ENCODE results near the gene SHOC2. TPM values are rescaled to one million over a fixed set of nuclear protein-coding genes. Genes with fewer than 3 reads are reported as not detected.
A peak's percentile ranks its signal among the peaks of the same experiment; 100 is the strongest.

SHOC2 gene
- 10 to 100 TPM; 43.2 to 45.6 TPM for total RNA-seq

DNA sequence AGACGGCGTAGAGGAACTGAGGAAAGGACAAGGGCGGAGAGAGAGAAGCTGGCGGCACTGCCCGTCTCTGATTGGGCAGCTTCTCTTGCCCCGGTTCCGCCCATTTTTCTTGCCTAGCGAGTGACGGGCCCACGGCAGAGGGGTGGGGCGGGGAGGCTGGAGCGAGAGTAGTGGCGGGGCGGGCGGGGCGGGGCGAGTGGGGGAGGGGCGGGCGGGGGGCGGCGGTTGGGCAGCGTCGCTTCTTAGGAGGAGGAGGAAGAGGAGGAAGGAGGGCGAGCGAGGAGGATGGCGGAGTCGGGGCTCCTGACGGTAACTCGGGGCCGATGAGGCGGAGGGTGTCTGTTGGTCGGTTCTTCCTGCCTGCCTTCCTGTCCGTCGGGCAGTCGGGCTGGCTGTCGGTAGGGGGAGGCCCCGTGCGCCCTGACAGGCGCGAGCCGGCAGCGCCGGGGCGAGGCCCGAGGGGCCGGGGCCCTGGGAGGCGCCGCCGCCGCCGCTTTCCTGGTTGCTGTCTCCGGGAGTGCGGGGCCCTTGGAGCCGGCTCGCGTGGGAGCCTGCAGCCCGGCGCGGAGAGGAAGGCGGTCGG is at the start of gene SHOC2:
Gene SHOC2, plus strand, starts transcription at position 256 of the 583 bp plus-strand sequence. CDS start 44,755 bp downstream, outside the sequence.
- Mint-ChIP-seq H3K27me3 (no peaks in the 10 kb centered on the region), H3K9me3 (no peaks in the 10 kb centered on the region), H3K36me3 (ENCODE audit: low read depth) (peaks cover 7% of the 10 kb centered on the region), H3K4me3 (peak within 1 kb of the TSS; percentile 90), H3K4me1 (peaks cover 45% of the 10 kb centered on the region), H3K27ac (peak within 1 kb of the TSS; percentile 97)
- DNase-seq = peak; percentile 99
- ChIA-PET CTCF (interaction anchor here (0.6 to 3.5 kb wide), 11 partner anchors 8 to 361 kb away, joined by 3 to 14 read pairs (median 5); partner anchors contain the start of gene PDCD4), POLR2A (interaction anchor here (0.6 to 3.5 kb wide), 28 partner anchors 9 to 1528 kb away, joined by 3 to 41 read pairs (median 5); partner anchors contain the start of genes PDCD4, SMNDC1, VTI1A and ZDHHC6)

DNA sequence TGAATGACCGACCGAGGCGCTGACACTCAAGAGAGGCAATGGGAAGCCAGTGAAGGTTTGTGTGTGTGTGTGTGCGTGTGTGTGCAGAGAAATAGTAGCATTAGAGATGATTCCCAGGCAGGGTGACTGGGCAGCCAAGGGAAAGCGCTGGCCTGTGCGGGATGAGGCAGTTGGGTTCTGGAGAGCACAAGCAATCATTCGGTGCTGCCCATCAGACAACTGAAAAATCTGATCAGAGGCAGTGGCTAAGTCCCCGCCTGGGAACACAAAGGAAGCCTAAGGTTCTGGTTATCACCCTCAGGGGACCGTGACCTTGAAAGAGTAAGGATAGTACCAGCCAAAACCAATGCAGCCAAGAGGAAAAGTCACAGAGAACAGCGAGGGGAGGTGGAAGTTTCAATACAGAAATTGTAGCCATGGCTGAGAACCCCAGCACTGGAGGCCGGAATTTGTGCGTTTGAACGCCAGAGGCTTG is 48.5 kb upstream of the SHOC2 start:
- ChIA-PET POLR2A (interaction anchor here (0.6 to 3.2 kb wide), 11 partner anchors 11 to 122 kb away, joined by 3 to 98 read pairs (median 6); partner anchors contain the start of genes BBIP1 and SHOC2), CTCF (interaction anchor here (0.8 to 1.2 kb wide), 6 partner anchors 13 to 271 kb away, joined by 3 to 15 read pairs (median 4); no protein-coding TSS in a partner anchor)
- Mint-ChIP-seq H3K27ac (peak overlapping the region; percentile 94), H3K4me3 (peak overlapping the region; percentile 90), H3K9me3 (no peaks in the 10 kb centered on the region), H3K27me3 (no peaks in the 10 kb centered on the region), H3K4me1 (peaks cover 70% of the 10 kb centered on the region), H3K36me3 (ENCODE audit: low read depth) (peaks cover 12% of the 10 kb centered on the region)
- DNase-seq = no peak

DNA sequence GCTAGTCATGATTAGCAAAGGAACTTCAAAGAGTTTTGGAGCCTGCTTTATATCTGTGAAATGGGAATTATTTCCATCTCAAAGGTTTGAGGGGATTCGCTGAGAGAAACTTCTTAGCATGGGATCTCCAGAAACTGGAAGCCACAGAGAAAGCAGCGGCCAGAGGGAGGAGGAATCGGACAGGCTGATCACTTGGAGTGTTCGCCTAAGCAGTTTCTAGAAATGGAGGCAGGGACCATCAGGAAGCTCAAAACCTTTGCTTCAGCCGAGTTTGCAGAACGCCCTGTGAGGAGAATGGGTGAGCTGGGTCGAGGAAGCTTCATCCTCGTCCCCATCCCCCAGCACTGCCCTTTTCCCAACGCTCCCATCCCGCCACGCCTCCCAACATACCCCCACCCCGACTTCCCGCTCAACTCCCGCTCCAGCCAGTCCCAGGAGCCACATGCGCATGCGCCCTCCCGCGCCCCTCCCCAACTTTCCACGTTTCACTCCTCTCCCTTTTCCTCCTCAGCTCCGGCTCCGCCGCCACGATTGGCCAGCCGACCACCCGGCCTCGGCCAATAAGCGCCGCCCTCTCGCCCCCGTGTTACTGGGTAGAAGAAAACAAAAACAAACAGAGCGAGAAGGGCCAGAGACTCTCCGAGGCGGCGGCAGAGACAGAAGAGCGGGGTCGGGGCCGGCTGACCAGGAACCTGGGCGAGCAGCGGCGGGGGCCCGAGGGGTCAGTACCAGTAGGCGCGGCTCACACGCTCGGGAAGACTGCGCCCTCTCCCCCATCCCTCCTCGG is 47.9 kb upstream of the SHOC2 start, which contains the start of gene PDCD4:
Gene PDCD4, plus strand, starts transcription at position 631 of the 787 bp plus-strand sequence. CDS start 4,100 bp downstream, outside the sequence.
- no peaks in the 10 kb centered on the region for H3K27me3 Mint-ChIP-seq
- DNase-seq = peak; percentile 96
- ChIA-PET CTCF (interaction anchor here (0.6 to 1.2 kb wide), 11 partner anchors 11 to 272 kb away, joined by 3 to 15 read pairs (median 3); partner anchors contain the start of genes BBIP1 and SHOC2), POLR2A (interaction anchor here (0.6 to 3.2 kb wide), 15 partner anchors 8 to 305 kb away, joined by 3 to 98 read pairs (median 6); partner anchors contain the start of genes BBIP1 and SHOC2)
- H3K36me3 Mint-ChIP-seq (ENCODE audit: low read depth) = peaks cover 17% of the 10 kb centered on the region
- H3K9me3 Mint-ChIP-seq = no peaks in the 10 kb centered on the region
- H3K27ac Mint-ChIP-seq = peak within 1 kb of the TSS; percentile 94
- H3K4me1 Mint-ChIP-seq = peaks cover 66% of the 10 kb centered on the region
- peak within 1 kb of the TSS; percentile 90 for H3K4me3 Mint-ChIP-seq

DNA sequence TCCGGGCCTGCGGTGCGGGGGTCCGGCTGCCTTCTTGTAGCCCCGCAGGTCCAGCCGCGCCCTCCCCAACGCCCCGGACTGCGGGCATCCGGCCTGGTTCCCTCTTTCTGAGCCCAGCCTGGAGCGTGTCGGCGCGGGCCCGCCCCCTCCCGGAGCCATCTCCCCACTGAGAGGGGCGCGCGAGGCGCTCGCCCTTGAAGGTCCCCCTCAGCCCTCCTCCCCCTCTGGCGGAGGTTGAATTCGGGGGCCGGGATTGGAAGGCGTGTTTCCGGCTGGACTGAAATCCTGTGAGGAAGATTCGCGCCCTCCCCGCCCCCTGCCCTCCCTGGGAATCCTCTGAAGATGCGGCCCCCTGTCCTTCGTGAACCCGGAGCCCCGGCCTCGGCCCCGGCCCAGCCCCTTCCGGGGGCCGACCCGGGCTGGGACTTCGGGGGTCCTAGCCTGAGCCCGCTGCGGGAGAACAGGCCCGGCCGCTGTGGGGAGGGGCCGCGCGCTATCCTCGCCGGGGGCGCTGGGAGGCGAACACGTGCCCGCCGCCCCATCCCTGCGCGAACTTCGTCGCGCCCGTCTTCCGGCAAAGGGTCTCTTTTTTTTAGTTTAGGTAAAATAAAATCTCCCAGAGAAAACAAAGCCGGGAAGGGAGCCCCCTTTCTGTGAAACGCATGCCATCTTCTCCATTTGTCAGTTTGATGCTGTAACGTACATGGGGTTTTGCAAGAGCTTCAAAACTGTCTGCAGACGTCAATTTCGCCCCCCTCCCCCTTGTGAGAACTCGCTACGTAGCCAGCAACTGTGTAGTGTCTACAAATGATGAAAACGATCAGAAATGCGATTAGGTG is 47.0 kb upstream of the SHOC2 start:
- Mint-ChIP-seq H3K27me3 (no peaks in the 10 kb centered on the region), H3K36me3 (ENCODE audit: low read depth) (peaks cover 21% of the 10 kb centered on the region), H3K4me3 (peak overlapping the region; percentile 90), H3K27ac (peak overlapping the region; percentile 85), H3K4me1 (peaks cover 60% of the 10 kb centered on the region), H3K9me3 (no peaks in the 10 kb centered on the region)
- peak; percentile 77 for DNase-seq
- ChIA-PET CTCF (interaction anchor here (0.8 to 1.7 kb wide), 13 partner anchors 8 to 98 kb away, joined by 3 to 15 read pairs (median 3); no protein-coding TSS in a partner anchor), POLR2A (interaction anchor here (1.1 to 3.2 kb wide), 17 partner anchors 8 to 123 kb away, joined by 3 to 98 read pairs (median 6); partner anchors contain the start of genes BBIP1 and SHOC2)

DNA sequence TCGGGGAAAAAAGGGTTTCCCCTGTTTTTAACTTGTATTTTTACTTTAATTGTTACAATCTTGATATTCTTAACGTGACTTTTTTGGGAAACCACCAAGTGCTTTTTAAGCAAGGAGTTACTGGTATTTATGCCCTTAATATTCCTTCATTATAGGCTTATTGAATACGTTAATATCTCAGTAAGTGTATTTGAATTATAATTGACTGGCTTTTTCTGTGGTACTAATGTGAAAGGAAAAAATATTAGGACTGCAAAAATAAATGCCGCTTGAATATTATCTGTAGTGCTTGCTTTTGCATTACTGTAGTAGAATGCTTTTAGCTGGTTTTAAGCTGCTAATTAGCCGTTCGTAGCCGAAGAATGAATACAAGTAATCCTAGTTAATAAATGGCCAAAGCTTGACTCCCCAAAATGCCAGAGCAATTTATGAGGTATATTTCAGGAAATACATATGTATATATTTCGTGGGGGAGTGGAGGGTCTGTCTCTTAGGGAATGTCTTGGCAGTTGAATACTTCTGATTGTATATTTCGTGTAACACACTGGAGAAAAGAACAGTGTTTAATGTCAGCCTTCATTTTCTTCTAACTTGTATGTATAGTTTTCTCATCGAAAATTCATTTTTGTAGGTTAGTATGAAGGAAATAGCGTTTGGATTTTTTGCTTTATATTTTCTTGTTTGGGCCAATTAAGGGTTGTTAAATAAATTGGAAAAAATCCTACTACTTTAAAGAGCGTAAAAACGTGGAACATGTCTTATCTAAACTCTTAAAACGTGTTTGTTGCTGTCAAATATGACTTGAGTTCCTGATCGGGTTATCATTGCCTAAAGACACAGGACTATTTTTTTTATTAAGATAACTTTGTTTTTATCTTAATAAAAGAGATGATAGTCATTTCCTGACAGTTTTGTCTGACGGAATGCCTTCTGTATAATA is 46.1 kb upstream of the SHOC2 start:
- H3K27ac Mint-ChIP-seq = peak overlapping the region; percentile 85
- H3K4me1 Mint-ChIP-seq = peaks cover 51% of the 10 kb centered on the region
- POLR2A ChIA-PET = interaction anchor here (0.9 to 2.5 kb wide), 12 partner anchors 9 to 129 kb away, joined by 3 to 26 read pairs (median 10); partner anchors contain the start of genes BBIP1 and SHOC2
- CTCF ChIA-PET = interaction anchor here (0.8 to 1.7 kb wide), 9 partner anchors 9 to 70 kb away, joined by 3 to 10 read pairs (median 3); no protein-coding TSS in a partner anchor
- DNase-seq = no peak
- peak overlapping the region; percentile 85 for H3K4me3 Mint-ChIP-seq
- no peaks in the 10 kb centered on the region for H3K9me3 Mint-ChIP-seq
- H3K36me3 Mint-ChIP-seq (ENCODE audit: low read depth) = peaks cover 29% of the 10 kb centered on the region
- H3K27me3 Mint-ChIP-seq = no peaks in the 10 kb centered on the region

DNA sequence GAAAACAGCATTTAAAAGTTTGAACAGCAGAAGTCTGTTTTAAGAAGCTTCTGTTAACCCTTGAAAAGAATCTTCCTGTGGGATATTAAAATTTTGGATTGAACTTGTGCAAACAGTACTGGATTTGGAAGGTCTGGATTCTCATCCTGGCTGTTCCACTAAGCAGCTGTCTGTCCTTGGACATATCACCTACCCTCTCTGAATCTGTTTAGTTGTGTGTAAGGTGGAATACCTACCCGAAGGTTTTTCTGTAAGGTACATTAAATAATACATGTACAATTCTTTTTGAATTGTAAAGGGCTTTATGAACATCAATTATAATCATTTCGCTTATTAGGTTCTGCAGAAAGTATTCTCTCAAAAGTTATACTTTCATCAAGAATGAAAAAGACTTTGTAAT is 45.5 kb upstream of the SHOC2 start:
- Mint-ChIP-seq H3K4me3 (peak overlapping the region; percentile 64), H3K27ac (peak overlapping the region; percentile 34), H3K36me3 (ENCODE audit: low read depth) (peaks cover 35% of the 10 kb centered on the region), H3K9me3 (no peaks in the 10 kb centered on the region), H3K4me1 (peaks cover 44% of the 10 kb centered on the region), H3K27me3 (no peaks in the 10 kb centered on the region)
- POLR2A ChIA-PET = interaction anchor here (0.9 to 2.1 kb wide), 3 partner anchors 9 to 130 kb away, joined by 3 to 15 read pairs (median 10); no protein-coding TSS in a partner anchor
- CTCF ChIA-PET = interaction anchor here (1.3 to 1.7 kb wide), 4 partner anchors 9 to 71 kb away, joined by 3 to 10 read pairs (median 3); no protein-coding TSS in a partner anchor
- DNase-seq = no peak

DNA sequence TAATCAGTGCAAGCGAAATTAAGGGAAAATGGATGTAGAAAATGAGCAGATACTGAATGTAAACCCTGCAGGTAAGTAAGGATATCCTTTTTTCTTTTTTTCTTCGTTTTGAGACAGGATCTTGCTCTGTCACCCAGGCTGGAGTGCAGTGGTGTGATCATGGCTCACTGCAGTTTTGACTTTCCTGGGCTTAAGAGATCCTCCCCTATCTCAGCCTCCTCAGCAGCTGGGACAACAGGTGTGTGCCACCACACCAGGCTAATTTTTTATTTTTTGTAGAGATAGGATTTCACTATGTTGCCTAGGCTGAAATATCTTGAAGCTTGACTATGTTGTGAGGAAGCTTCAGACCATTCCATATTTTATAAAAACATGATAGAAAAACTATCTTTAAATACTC is 43.4 kb upstream of the SHOC2 start:
- no peak for DNase-seq
- no peak overlapping the region for H3K4me3 Mint-ChIP-seq
- no peaks in the 10 kb centered on the region for H3K27me3 Mint-ChIP-seq
- no peak overlapping the region for H3K27ac Mint-ChIP-seq
- no peaks in the 10 kb centered on the region for H3K9me3 Mint-ChIP-seq
- CTCF ChIA-PET = interaction anchor here (0.9 to 2.0 kb wide), 3 partner anchors 16 to 18 kb away, joined by 3 to 6 read pairs (median 3); no protein-coding TSS in a partner anchor
- H3K36me3 Mint-ChIP-seq (ENCODE audit: low read depth) = peaks cover 42% of the 10 kb centered on the region
- H3K4me1 Mint-ChIP-seq = peaks cover 31% of the 10 kb centered on the region
- POLR2A ChIA-PET = interaction anchor here (0.8 to 1.8 kb wide), 4 partner anchors 11 to 101 kb away, joined by 3 to 7 read pairs (median 6); no protein-coding TSS in a partner anchor

DNA sequence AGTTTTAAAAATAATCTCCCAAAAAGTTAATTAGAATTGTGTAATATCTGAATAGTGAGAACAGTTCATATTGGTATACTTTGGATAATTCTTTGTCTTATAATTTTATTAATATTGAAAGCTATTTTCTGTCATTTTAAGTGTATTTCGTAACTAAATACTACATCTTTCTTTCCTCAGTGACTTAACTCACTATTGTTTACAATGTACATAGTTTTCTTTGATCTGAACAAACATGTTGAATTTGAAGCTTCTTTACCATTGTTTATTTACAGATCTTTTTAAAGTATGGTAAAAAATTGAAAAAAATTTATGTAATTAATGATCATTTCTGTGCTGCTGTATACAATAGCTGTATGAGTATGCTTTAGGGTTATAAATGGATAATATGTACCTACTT is 42.6 kb upstream of the SHOC2 start:
- Mint-ChIP-seq H3K4me3 (no peak overlapping the region), H3K36me3 (ENCODE audit: low read depth) (peaks cover 47% of the 10 kb centered on the region), H3K4me1 (peaks cover 30% of the 10 kb centered on the region), H3K27me3 (no peaks in the 10 kb centered on the region), H3K9me3 (no peaks in the 10 kb centered on the region), H3K27ac (no peak overlapping the region)
- POLR2A ChIA-PET = interaction anchor here (1.2 to 1.8 kb wide), 3 partner anchors 12 to 102 kb away, joined by 4 to 7 read pairs (median 7); no protein-coding TSS in a partner anchor
- no peak for DNase-seq
- CTCF ChIA-PET = interaction anchor here (1.1 to 2.0 kb wide), 3 partner anchors 15 to 199 kb away, joined by 3 to 6 read pairs (median 3); no protein-coding TSS in a partner anchor

DNA sequence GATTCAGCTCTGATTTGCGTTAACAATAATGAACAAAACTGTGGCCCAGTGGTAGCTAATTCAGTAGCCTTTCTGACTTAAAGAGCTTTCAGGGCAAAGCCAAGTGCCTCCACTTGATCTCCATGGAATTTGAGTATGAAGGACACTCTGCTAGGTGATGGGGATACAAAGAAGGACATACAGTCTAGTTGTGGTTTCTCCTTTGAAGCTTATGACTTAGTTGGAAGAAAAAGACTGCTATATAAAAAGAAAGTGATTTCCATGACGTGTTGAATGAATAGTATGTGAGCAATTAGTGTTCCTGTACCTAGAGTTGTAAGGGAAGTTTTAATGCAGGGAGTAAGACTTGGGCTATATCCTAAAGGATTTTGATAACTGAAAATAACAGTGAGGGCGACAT is 39.4 kb upstream of the SHOC2 start:
- ChIA-PET POLR2A (interaction anchor here (1.0 to 1.6 kb wide), 4 partner anchors 10 to 22 kb away, joined by 3 read pairs; no protein-coding TSS in a partner anchor), CTCF (interaction anchor here (1.4 kb wide), 1 partner anchor 12 kb away, joined by 5 read pairs; no protein-coding TSS in a partner anchor)
- DNase-seq = no peak
- Mint-ChIP-seq H3K9me3 (no peaks in the 10 kb centered on the region), H3K36me3 (ENCODE audit: low read depth) (peaks cover 67% of the 10 kb centered on the region), H3K27ac (no peak overlapping the region), H3K4me3 (no peak overlapping the region), H3K27me3 (no peaks in the 10 kb centered on the region), H3K4me1 (peaks cover 36% of the 10 kb centered on the region)

DNA sequence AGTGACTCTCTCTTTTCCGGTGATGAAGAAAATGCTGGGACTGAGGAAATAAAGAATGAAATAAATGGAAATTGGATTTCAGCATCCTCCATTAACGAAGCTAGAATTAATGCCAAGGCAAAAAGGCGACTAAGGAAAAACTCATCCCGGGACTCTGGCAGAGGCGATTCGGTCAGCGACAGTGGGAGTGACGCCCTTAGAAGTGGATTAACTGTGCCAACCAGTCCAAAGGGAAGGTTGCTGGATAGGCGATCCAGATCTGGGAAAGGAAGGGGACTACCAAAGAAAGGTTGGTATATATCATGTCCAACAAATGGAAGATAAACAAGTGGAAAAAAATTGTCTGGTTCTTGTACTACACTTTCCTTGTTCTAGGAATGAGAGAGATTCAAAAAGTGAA is 38.2 kb upstream of the SHOC2 start:
- Mint-ChIP-seq H3K27me3 (no peaks in the 10 kb centered on the region), H3K4me3 (no peak overlapping the region), H3K9me3 (no peaks in the 10 kb centered on the region), H3K4me1 (peaks cover 38% of the 10 kb centered on the region), H3K36me3 (ENCODE audit: low read depth) (peaks cover 68% of the 10 kb centered on the region), H3K27ac (no peak overlapping the region)
- POLR2A ChIA-PET = interaction anchor here (1.0 to 2.0 kb wide), 3 partner anchors 10 to 103 kb away, joined by 3 to 5 read pairs (median 4); partner anchors contain the start of gene PDCD4
- DNase-seq = no peak
- CTCF ChIA-PET = interaction anchor here (0.8 kb wide), 1 partner anchor 135 kb away, joined by 3 read pairs; no protein-coding TSS in a partner anchor
